ENCODE data around the gene OR2L13. TPM values are rescaled to one million over a fixed set of nuclear protein-coding genes. Genes with fewer than 3 reads are reported as not detected.

Gene OR2L13
- total RNA-seq, 4 donors from 2014 or later = 0.38 TPM; not detected in 3

- H3K9me3 ChIP-seq = no peaks in the 10 kb centered on the region
- TF ChIP-seq CTCF (IDR thresholded peaks at IDR 0.05) = no peak
- TF ChIP-seq POLR2A (IDR thresholded peaks at IDR 0.05) = no peak
- WGBS, 2 donors = 44 to 54% methylated on average over 1 of the region's 1 CpG
- intact Hi-C loops (cut with DNase I) = no loop called here
- H3K27me3 ChIP-seq = no peaks in the 10 kb centered on the region
- H3K4me3 ChIP-seq (replicated peaks in 1 of 3) = no peak overlapping the region
- no peaks in the 10 kb centered on the region for H3K4me1 ChIP-seq
- no peak for DNase-seq
- no peaks in the 10 kb centered on the region for H3K36me3 ChIP-seq
- H3K27ac ChIP-seq = no peak overlapping the region
Measured at GRCh38 chr1:248143311-248143710, 48.3 kb downstream of the OR2L13 start.

- Histone ChIP-seq H3K36me3 (no peaks in the 10 kb centered on the region), H3K27me3 (no peaks in the 10 kb centered on the region), H3K27ac (no peak within 1 kb of the TSS), H3K4me3 (replicated peaks in 1 of 3) (no peak within 1 kb of the TSS), H3K4me1 (no peaks in the 10 kb centered on the region), H3K9me3 (no peaks in the 10 kb centered on the region)
- DNase-seq = no peak
- intact Hi-C loops (cut with DNase I) = no loop called here
- 86% methylated on average over 3 of the region's 3 CpGs for WGBS, 2 donors
- TF ChIP-seq POLR2A (IDR thresholded peaks at IDR 0.05) (no peak), CTCF (IDR thresholded peaks at IDR 0.05) (no peak)
Measured at GRCh38 chr1:248144513-248145198, 49.7 kb downstream of the OR2L13 start, which contains the start of gene OR2M5. Gene OR2M5 (plus strand): TSS chr1:248145148. CDS start chr1:248145148, 0 bp downstream.

Small RNA genes lying within 50 kb of the gene (small RNA-seq; reads per million reads assigned to genes)
- not detected for gene RF00019

Other genes starting within 250 kb of the OR2L13 start
- gene TRIM58, start 238.0 kb upstream of the OR2L13 start, total RNA-seq = 10 to 100 TPM; 22.6 to 52.1 (median 29.4) TPM
- 10 to 100 TPM in 1 of 4 donors, 1 to 10 TPM in 3; 2.8 to 25.8 (median 6.0) TPM for gene OR2W3, start 199.6 kb upstream of the OR2L13 start, total RNA-seq
- gene OR2T8, start 174.9 kb upstream of the OR2L13 start, total RNA-seq = 1 to 10 TPM in 2 of 4 donors, under 1 TPM in 1, not detected in 1; 0.54 to 1.7 (median 1.2) TPM
- gene OR2AJ1, start 170.3 kb upstream of the OR2L13 start, total RNA-seq = under 1 TPM in 2 of 4 donors, not detected in 2; 0.33 to 0.63 TPM
- 1 to 10 TPM in 1 of 4 donors, under 1 TPM in 1, not detected in 2; 0.68 to 1.0 TPM for gene OR2L8, start 146.3 kb upstream of the OR2L13 start, total RNA-seq
- under 1 TPM in 2 of 4 donors, not detected in 2; 0.63 to 0.67 TPM for gene OR2AK2, start 130.0 kb upstream of the OR2L13 start, total RNA-seq
- not detected for gene OR2L5, start 81.5 kb upstream of the OR2L13 start, total RNA-seq
- gene OR2L2, start 65.1 kb upstream of the OR2L13 start, total RNA-seq = under 1 TPM in 2 of 4 donors, not detected in 2; 0.27 to 0.34 TPM
- gene OR2L3, start 48.3 kb upstream of the OR2L13 start, total RNA-seq = under 1 TPM in 2 of 4 donors, not detected in 2; 0.13 to 0.42 TPM
- not detected for gene OR2M5, start 50.0 kb downstream of the OR2L13 start, total RNA-seq
- not detected for gene OR2M2, start 79.6 kb downstream of the OR2L13 start, total RNA-seq
- gene OR2M3, start 102.1 kb downstream of the OR2L13 start, total RNA-seq = not detected
- gene OR2M4, start 136.2 kb downstream of the OR2L13 start, total RNA-seq = not detected
- 1 to 10 TPM in 2 of 4 donors, under 1 TPM in 1, not detected in 1; 0.75 to 1.8 (median 1.4) TPM for gene OR2T33, start 182.8 kb downstream of the OR2L13 start, total RNA-seq
- not detected for gene OR2T12, start 208.2 kb downstream of the OR2L13 start, total RNA-seq
- gene OR2M7, start 229.4 kb downstream of the OR2L13 start, total RNA-seq = not detected

Data from thyroid gland (tissue), 4 donors.